ENCODE results near the gene NCOA1.
"Not testable (repeated sequence)": the region's sequence is repeated elsewhere in the genome, so short reads cannot be mapped to it uniquely, and the experiment has no call there.

NCOA1 gene

GRCh38 chr2:24530796-24531195, 39.7 kb downstream of the NCOA1 start:
- Histone ChIP-seq H3K79me1 (ENCODE audit: low read length) (no peaks in the 10 kb centered on the region), H2BK120ac (ENCODE audit: insufficient read depth, low read length, poor library complexity) (no peak overlapping the region), H3K27me3 (ENCODE audit: insufficient read depth, low read length) (no peaks in the 10 kb centered on the region), H3K23ac (ENCODE audit: low read length) (no peak overlapping the region), H3K27ac (ENCODE audit: low read depth, low read length) (no peak overlapping the region), H2BK5ac (ENCODE audit: low read depth, low read length, poor library complexity) (no peak overlapping the region), H3K4me3 (ENCODE audit: low read depth, low read length) (no peak overlapping the region), H2AFZ (ENCODE audit: insufficient read depth, low read length, poor library complexity) (no peak overlapping the region), H3K4me1 (ENCODE audit: control insufficient read depth in 1 of 2, insufficient read depth in 2 of 2, low read length in 2 of 2) (no peaks in the 10 kb centered on the region), H4K8ac (ENCODE audit: low read depth, low read length) (no peak overlapping the region), H3K14ac (ENCODE audit: low read length) (no peak overlapping the region), H2BK12ac (ENCODE audit: low read length) (no peak overlapping the region), H3K18ac (ENCODE audit: low read length) (no peak overlapping the region), H2AK5ac (ENCODE audit: low read length) (no peak overlapping the region), H3K4ac (ENCODE audit: low read depth, low read length) (no peak overlapping the region), H3K36me3 (ENCODE audit: control insufficient read depth in 1 of 2, insufficient read depth in 2 of 2, low read length in 2 of 2) (no peaks in the 10 kb centered on the region), H4K91ac (ENCODE audit: low read depth, low read length) (no peak overlapping the region), H3K9me3 (ENCODE audit: insufficient read depth, low read depth, low read length) (no peaks in the 10 kb centered on the region), H3K79me2 (ENCODE audit: control insufficient read depth, insufficient read depth, low read length, poor library complexity) (no peaks in the 10 kb centered on the region), H4K12ac (ENCODE audit: low read depth, low read length) (no peak overlapping the region), H3K9ac (ENCODE audit: low read length) (no peak overlapping the region), H3K4me2 (ENCODE audit: low read length) (no peak overlapping the region)
- no peak for DNase-seq

- H4K91ac ChIP-seq (ENCODE audit: low read depth, low read length); H2BK120ac ChIP-seq (ENCODE audit: insufficient read depth, low read length, poor library complexity); H3K79me2 ChIP-seq (ENCODE audit: control insufficient read depth, insufficient read depth, low read length, poor library complexity); H4K8ac ChIP-seq (ENCODE audit: low read depth, low read length); H3K9ac ChIP-seq (ENCODE audit: low read length); H3K27me3 ChIP-seq (ENCODE audit: insufficient read depth, low read length); H2BK12ac ChIP-seq (ENCODE audit: low read length); H3K9me3 ChIP-seq (ENCODE audit: insufficient read depth, low read depth, low read length); H2AFZ ChIP-seq (ENCODE audit: insufficient read depth, low read length, poor library complexity); H3K4ac ChIP-seq (ENCODE audit: low read depth, low read length); H3K4me1 ChIP-seq (ENCODE audit: control insufficient read depth in 1 of 2, insufficient read depth in 2 of 2, low read length in 2 of 2); H3K14ac ChIP-seq (ENCODE audit: low read length); H4K12ac ChIP-seq (ENCODE audit: low read depth, low read length); H3K18ac ChIP-seq (ENCODE audit: low read length); H2AK5ac ChIP-seq (ENCODE audit: low read length); H3K4me2 ChIP-seq (ENCODE audit: low read length); H3K27ac ChIP-seq (ENCODE audit: low read depth, low read length); H3K79me1 ChIP-seq (ENCODE audit: low read length); DNase-seq; H2BK5ac ChIP-seq (ENCODE audit: low read depth, low read length, poor library complexity); H3K36me3 ChIP-seq (ENCODE audit: control insufficient read depth in 1 of 2, insufficient read depth in 2 of 2, low read length in 2 of 2); H3K23ac ChIP-seq (ENCODE audit: low read length); H3K4me3 ChIP-seq (ENCODE audit: low read depth, low read length): not testable (repeated sequence)
- WGBS (ENCODE audit: extremely low coverage, insufficient coverage, insufficient read length) = no CpG with 5 or more reads among the region's 6 CpGs
Measured at GRCh38 chr2:24531610-24532009, 40.6 kb downstream of the NCOA1 start.

- not testable (repeated sequence) for H2AK5ac ChIP-seq (ENCODE audit: low read length); H3K4me3 ChIP-seq (ENCODE audit: low read depth, low read length); H3K27ac ChIP-seq (ENCODE audit: low read depth, low read length); H3K4me1 ChIP-seq (ENCODE audit: control insufficient read depth in 1 of 2, insufficient read depth in 2 of 2, low read length in 2 of 2); H4K12ac ChIP-seq (ENCODE audit: low read depth, low read length); DNase-seq; H3K9ac ChIP-seq (ENCODE audit: low read length); H3K79me1 ChIP-seq (ENCODE audit: low read length); H3K4ac ChIP-seq (ENCODE audit: low read depth, low read length); H2BK12ac ChIP-seq (ENCODE audit: low read length); H2AFZ ChIP-seq (ENCODE audit: insufficient read depth, low read length, poor library complexity); H3K18ac ChIP-seq (ENCODE audit: low read length); H3K4me2 ChIP-seq (ENCODE audit: low read length); H2BK120ac ChIP-seq (ENCODE audit: insufficient read depth, low read length, poor library complexity); H3K27me3 ChIP-seq (ENCODE audit: insufficient read depth, low read length); H4K91ac ChIP-seq (ENCODE audit: low read depth, low read length); H3K14ac ChIP-seq (ENCODE audit: low read length); H3K36me3 ChIP-seq (ENCODE audit: control insufficient read depth in 1 of 2, insufficient read depth in 2 of 2, low read length in 2 of 2); H3K9me3 ChIP-seq (ENCODE audit: insufficient read depth, low read depth, low read length); H4K8ac ChIP-seq (ENCODE audit: low read depth, low read length); H3K23ac ChIP-seq (ENCODE audit: low read length); H3K79me2 ChIP-seq (ENCODE audit: control insufficient read depth, insufficient read depth, low read length, poor library complexity); H2BK5ac ChIP-seq (ENCODE audit: low read depth, low read length, poor library complexity)
- WGBS (ENCODE audit: extremely low coverage, insufficient coverage, insufficient read length) = no CpG with 5 or more reads among the region's 1 CpG
Measured at GRCh38 chr2:24532057-24532456, 41.0 kb downstream of the NCOA1 start.

GRCh38 chr2:24533574-24533973, 42.5 kb downstream of the NCOA1 start:
- not testable (repeated sequence) for H2BK120ac ChIP-seq (ENCODE audit: insufficient read depth, low read length, poor library complexity); H3K79me2 ChIP-seq (ENCODE audit: control insufficient read depth, insufficient read depth, low read length, poor library complexity); H2AK5ac ChIP-seq (ENCODE audit: low read length); H3K9me3 ChIP-seq (ENCODE audit: insufficient read depth, low read depth, low read length); H4K12ac ChIP-seq (ENCODE audit: low read depth, low read length); H2BK12ac ChIP-seq (ENCODE audit: low read length); H3K18ac ChIP-seq (ENCODE audit: low read length); H3K9ac ChIP-seq (ENCODE audit: low read length); H3K23ac ChIP-seq (ENCODE audit: low read length); H3K4ac ChIP-seq (ENCODE audit: low read depth, low read length); DNase-seq; H3K27ac ChIP-seq (ENCODE audit: low read depth, low read length); H3K79me1 ChIP-seq (ENCODE audit: low read length); H2AFZ ChIP-seq (ENCODE audit: insufficient read depth, low read length, poor library complexity); H3K4me2 ChIP-seq (ENCODE audit: low read length); H4K91ac ChIP-seq (ENCODE audit: low read depth, low read length); H3K36me3 ChIP-seq (ENCODE audit: control insufficient read depth in 1 of 2, insufficient read depth in 2 of 2, low read length in 2 of 2); H3K27me3 ChIP-seq (ENCODE audit: insufficient read depth, low read length); H4K8ac ChIP-seq (ENCODE audit: low read depth, low read length); H2BK5ac ChIP-seq (ENCODE audit: low read depth, low read length, poor library complexity); H3K14ac ChIP-seq (ENCODE audit: low read length); H3K4me1 ChIP-seq (ENCODE audit: control insufficient read depth in 1 of 2, insufficient read depth in 2 of 2, low read length in 2 of 2); H3K4me3 ChIP-seq (ENCODE audit: low read depth, low read length)
- no CpG with 5 or more reads among the region's 3 CpGs for whole genome bisulfite sequencing (ENCODE audit: extremely low coverage, insufficient coverage, insufficient read length)

GRCh38 chr2:24538720-24539119, 47.7 kb downstream of the NCOA1 start:
- H3K27me3 ChIP-seq (ENCODE audit: insufficient read depth, low read length) = no peaks in the 10 kb centered on the region
- H3K4me2 ChIP-seq (ENCODE audit: low read length) = no peak overlapping the region
- H2BK5ac ChIP-seq (ENCODE audit: low read depth, low read length, poor library complexity) = no peak overlapping the region
- no peak overlapping the region for H4K12ac ChIP-seq (ENCODE audit: low read depth, low read length)
- H2AK5ac ChIP-seq (ENCODE audit: low read length) = no peak overlapping the region
- DNase-seq = no peak
- H2BK12ac ChIP-seq (ENCODE audit: low read length) = no peak overlapping the region
- H3K36me3 ChIP-seq (ENCODE audit: control insufficient read depth in 1 of 2, insufficient read depth in 2 of 2, low read length in 2 of 2) = no peaks in the 10 kb centered on the region
- no peak overlapping the region for H3K18ac ChIP-seq (ENCODE audit: low read length)
- no peaks in the 10 kb centered on the region for H3K79me2 ChIP-seq (ENCODE audit: control insufficient read depth, insufficient read depth, low read length, poor library complexity)
- H2AFZ ChIP-seq (ENCODE audit: insufficient read depth, low read length, poor library complexity) = no peak overlapping the region
- no peak overlapping the region for H4K8ac ChIP-seq (ENCODE audit: low read depth, low read length)
- H3K9me3 ChIP-seq (ENCODE audit: insufficient read depth, low read depth, low read length) = no peaks in the 10 kb centered on the region
- no peak overlapping the region for H3K27ac ChIP-seq (ENCODE audit: low read depth, low read length)
- H2BK120ac ChIP-seq (ENCODE audit: insufficient read depth, low read length, poor library complexity) = no peak overlapping the region
- H4K91ac ChIP-seq (ENCODE audit: low read depth, low read length) = no peak overlapping the region
- H3K79me1 ChIP-seq (ENCODE audit: low read length) = no peaks in the 10 kb centered on the region
- no peak overlapping the region for H3K9ac ChIP-seq (ENCODE audit: low read length)
- 100% methylated on average over 1 of the region's 4 CpGs for WGBS (ENCODE audit: extremely low coverage, insufficient coverage, insufficient read length)
- H3K23ac ChIP-seq (ENCODE audit: low read length) = no peak overlapping the region
- H3K4ac ChIP-seq (ENCODE audit: low read depth, low read length) = no peak overlapping the region
- H3K4me1 ChIP-seq (ENCODE audit: control insufficient read depth in 1 of 2, insufficient read depth in 2 of 2, low read length in 2 of 2) = no peaks in the 10 kb centered on the region
- no peak overlapping the region for H3K4me3 ChIP-seq (ENCODE audit: low read depth, low read length)
- no peak overlapping the region for H3K14ac ChIP-seq (ENCODE audit: low read length)
